Measurements from ENCODE around the gene TEX51.

TEX51 gene

GRCh38 chr2:126859631-126860030, 39.1 kb upstream of the TEX51 start:
- TF ChIP-seq CTCF (IDR thresholded peaks at IDR 0.05; ENCODE audit: borderline replicate concordance, control extremely low read depth, extremely low read depth, insufficient read depth, missing control alignments): no peak
- no peak for DNase-seq (ENCODE audit: low spot score)
- in situ Hi-C loops (cut with MboI; ENCODE audit: low sequenced_read_pairs, unreplicated experiment): no loop called here

GRCh38 chr2:126860385-126860784, 38.3 kb upstream of the TEX51 start:
- DNase-seq (ENCODE audit: low spot score): no peak
- TF ChIP-seq CTCF (IDR thresholded peaks at IDR 0.05; ENCODE audit: borderline replicate concordance, control extremely low read depth, extremely low read depth, insufficient read depth, missing control alignments): no peak
- in situ Hi-C loops (cut with MboI; ENCODE audit: low sequenced_read_pairs, unreplicated experiment): no loop called here

GRCh38 chr2:126862730-126863129, 36.0 kb upstream of the TEX51 start:
- no peak for TF ChIP-seq CTCF (IDR thresholded peaks at IDR 0.05; ENCODE audit: borderline replicate concordance, control extremely low read depth, extremely low read depth, insufficient read depth, missing control alignments)
- DNase-seq (ENCODE audit: low spot score): no peak
- in situ Hi-C loops (cut with MboI; ENCODE audit: low sequenced_read_pairs, unreplicated experiment): no loop called here

GRCh38 chr2:126863336-126864015, 35.2 kb upstream of the TEX51 start:
- DNase-seq (ENCODE audit: low spot score): no peak
- in situ Hi-C loops (cut with MboI; ENCODE audit: low sequenced_read_pairs, unreplicated experiment): no loop called here
- TF ChIP-seq CTCF (IDR thresholded peaks at IDR 0.05; ENCODE audit: borderline replicate concordance, control extremely low read depth, extremely low read depth, insufficient read depth, missing control alignments): no peak

GRCh38 chr2:126864861-126865260, 33.8 kb upstream of the TEX51 start:
- DNase-seq (ENCODE audit: low spot score): no peak
- TF ChIP-seq CTCF (IDR thresholded peaks at IDR 0.05; ENCODE audit: borderline replicate concordance, control extremely low read depth, extremely low read depth, insufficient read depth, missing control alignments): no peak
- in situ Hi-C loops (cut with MboI; ENCODE audit: low sequenced_read_pairs, unreplicated experiment): no loop called here

- DNase-seq (ENCODE audit: low spot score): no peak
- in situ Hi-C loops (cut with MboI; ENCODE audit: low sequenced_read_pairs, unreplicated experiment): no loop called here
- TF ChIP-seq CTCF (IDR thresholded peaks at IDR 0.05; ENCODE audit: borderline replicate concordance, control extremely low read depth, extremely low read depth, insufficient read depth, missing control alignments): no peak
These were observed 32.2 kb upstream of the TEX51 start for GRCh38 chr2:126866451-126866850.
